GM18499 (cell line): ENCODE measurements around the gene PAX6.

Experiments
- ATAC-seq: cut with Tn5 transposase; IDR thresholded peaks from one replicate; pipeline ENCODE4 v1.9.1; 2021; ENCODE audit warnings: moderate number of reproducible peaks; ENCODE audit not compliant: insufficient read depth, unreplicated experiment

PAX6 gene

GRCh38 chr11:31809857-31810778 is 1.0 kb downstream of the PAX6 start:
- no peak for ATAC-seq

- no peak for ATAC-seq
Measured at GRCh38 chr11:31809541-31809856, 1.6 kb downstream of the PAX6 start.

- no peak for ATAC-seq
Measured at GRCh38 chr11:31808721-31809540, 2.2 kb downstream of the PAX6 start.

- no peak for ATAC-seq
Measured at GRCh38 chr11:31807799-31808667, 3.1 kb downstream of the PAX6 start.

GRCh38 chr11:31806928-31807798 is 4.0 kb downstream of the PAX6 start:
- no peak for ATAC-seq

- no peak for ATAC-seq
Measured at GRCh38 chr11:31806186-31806927, 4.8 kb downstream of the PAX6 start.

GRCh38 chr11:31805629-31806185 is 5.4 kb downstream of the PAX6 start:
- no peak for ATAC-seq

GRCh38 chr11:31805037-31805628 is 6.0 kb downstream of the PAX6 start:
- ATAC-seq, result no peak

GRCh38 chr11:31804312-31805036 is 6.6 kb downstream of the PAX6 start:
- ATAC-seq, result no peak

GRCh38 chr11:31803813-31804311 is 7.3 kb downstream of the PAX6 start:
- ATAC-seq, result no peak

- no peak for ATAC-seq
Measured at GRCh38 chr11:31802990-31803812, 7.9 kb downstream of the PAX6 start.

- no peak for ATAC-seq
Measured at GRCh38 chr11:31802609-31802989, 8.5 kb downstream of the PAX6 start.

GRCh38 chr11:31802000-31802551 is 9.0 kb downstream of the PAX6 start:
- ATAC-seq, result no peak

GRCh38 chr11:31801298-31801702 is 9.8 kb downstream of the PAX6 start:
- no peak for ATAC-seq

- ATAC-seq, result no peak
Measured at GRCh38 chr11:31800398-31801265, 10.5 kb downstream of the PAX6 start.
